A549 (cell line): ENCODE results near the gene STIMATE. TPM values are rescaled to one million over a fixed set of nuclear protein-coding genes. Genes with fewer than 3 reads are reported as not detected.

Experiments
- ATAC-seq, 2 experiments: fragments of 200-7000 bp in 1 of 2; fragments of >200 bp in 1 of 2; cut with Nextera tagmentation in 1 of 2; cut with Tn5 transposase in 1 of 2; 3 replicates each; pipeline versions ENCODE4 v1.8.0 to v1.9.1; 2018 to 2020; ENCODE audit warnings: mild to moderate bottlenecking in 1 of 2, moderate library complexity in 1 of 2
- CTCF ChIA-PET: fragments of 300-600 bp; sonication (Branson Sonifier 250); formaldehyde crosslinking; extraction: SDS; loops from one replicate; lab custom pipeline; 2021; ENCODE audit warnings: antibody characterized with exemption, inconsistent platforms; lab: Yijun Ruan, JAX
- POLR2A ChIA-PET: fragments of 350-600 bp; formaldehyde crosslinking; extraction: SDS; loops from one replicate; lab custom pipeline; 2021; ENCODE audit warnings: antibody characterized with exemption, inconsistent platforms; lab: Yijun Ruan, JAX
- DNase-seq, 2 experiments: peaks; one replicate each; pipeline versions ENCODE4 v3.0.0 to v3.0.0-alpha.2; 2011 to 2016; ENCODE audit warnings: low read depth in 1 of 2, low spot score in 1 of 2
- FAIRE-seq: peaks from 2 replicates; lab custom pipeline; 2011; peaks lifted over from hg19 to GRCh38; lab: Jason Lieb, UNC
- H3K27ac ChIP-seq, 2 experiments: fragments of >200 bp; sonication (Bioruptor Twin); formaldehyde crosslinking; 3 replicates each; pipeline ENCODE4 v1.5.1; 2016 to 2017
- H3K4me1 ChIP-seq: fragments of >200 bp; sonication (Bioruptor Twin); formaldehyde crosslinking; 3 replicates; pipeline ENCODE4 v1.6.1; 2016
- H3K4me2 ChIP-seq: fragments of >200 bp; sonication (Bioruptor Twin); formaldehyde crosslinking; 3 replicates; pipeline ENCODE4 v1.6.1; 2016
- H3K4me3 ChIP-seq: fragments of >200 bp; sonication (Bioruptor Twin); formaldehyde crosslinking; 3 replicates; pipeline ENCODE4 v1.5.1; 2016
- H3K9me3 ChIP-seq: fragments of >200 bp; sonication (Bioruptor Twin); formaldehyde crosslinking; 3 replicates; pipeline ENCODE4 v1.6.1; 2016
- CEBPB ChIP-seq, 2 experiments: fragments of >200 bp in 1 of 2; sonication (Bioruptor Twin) in 1 of 2; formaldehyde crosslinking in 1 of 2; IDR thresholded peaks; 2 replicates each; pipeline ENCODE4 v1.6.1; 2012 to 2016
- CHD4 ChIP-seq: fragments of 200-600 bp; sonication (generic); IDR thresholded peaks from 2 replicates; pipeline ENCODE4 v1.6.1; 2016; ENCODE audit warnings: antibody characterized with exemption, mild to moderate bottlenecking, borderline replicate concordance
- EHF ChIP-seq: fragments of 250-450 bp; sonication (Bioruptor Pico); IDR thresholded peaks from 2 replicates; pipeline ENCODE4 v1.5.0; 2020; ENCODE audit warnings: mild to moderate bottlenecking
- FOSB ChIP-seq: fragments of 250-450 bp; sonication (Bioruptor Pico); IDR thresholded peaks from 2 replicates; pipeline ENCODE4 v1.5.0; 2020; ENCODE audit warnings: mild to moderate bottlenecking, moderate library complexity
- HEYL ChIP-seq: fragments of 250-450 bp; sonication (Bioruptor Pico); IDR thresholded peaks from 2 replicates; pipeline ENCODE4 v1.8.0; 2021; ENCODE audit warnings: mild to moderate bottlenecking, moderate library complexity
- JUN ChIP-seq, 2 experiments: fragments of >200 bp; sonication (Bioruptor Twin); formaldehyde crosslinking; IDR thresholded peaks; 2 replicates in 1 of 2; 3 replicates in 1 of 2; pipeline ENCODE4 v1.6.1; 2016 to 2017
- KDM5A ChIP-seq: fragments of 200-600 bp; sonication (generic); IDR thresholded peaks from 2 replicates; pipeline ENCODE4 v1.6.1; 2016; ENCODE audit warnings: antibody characterized with exemption, mild to moderate bottlenecking
- MAZ ChIP-seq: fragments of 150-350 bp; IDR thresholded peaks from 2 replicates; pipeline ENCODE4 v1.6.1; 2014; ENCODE audit warnings: antibody characterized with exemption, low read depth, low read length, borderline replicate concordance
- MYC ChIP-seq: IDR thresholded peaks from 2 replicates; pipeline ENCODE4 v1.6.1; 2012; ENCODE audit warnings: mild to moderate bottlenecking, inconsistent platforms, low read length, improper control_type of control experiment, borderline replicate concordance
- POLR2A ChIP-seq: IDR thresholded peaks from 2 replicates; pipeline ENCODE4 v1.6.1; 2012; ENCODE audit warnings: mild to moderate bottlenecking, low read length
- RNF2 ChIP-seq: fragments of 200-600 bp; sonication (generic); IDR thresholded peaks from 2 replicates; pipeline ENCODE4 v1.6.1; 2016; ENCODE audit warnings: low read depth, mild to moderate bottlenecking, antibody characterized with exemption, moderate library complexity, borderline replicate concordance
- ZC3H11A ChIP-seq: fragments of 450-650 bp; IDR thresholded peaks from 2 replicates; pipeline ENCODE4 v1.6.1; 2014; ENCODE audit warnings: antibody characterized with exemption, mild to moderate bottlenecking
- ZNF302 ChIP-seq: fragments of 250-450 bp; sonication (Bioruptor Pico); IDR thresholded peaks from 2 replicates; pipeline ENCODE4 v1.9.0; 2021; ENCODE audit warnings: inconsistent platforms, mild to moderate bottlenecking, moderate library complexity
- WGBS: methylation state at CpG from one replicate; pipeline ENCODE4 v1.1.6; 2017; ENCODE audit errors: missing lambda C conversion rate; 5-methylcytosine and 5-hydroxymethylcytosine counted together
- polyA plus RNA-seq, 4 experiments: library from polyadenylated mRNA; depleted of rRNA in 3 of 4; stranded (reverse); fragments of >200 nt; fragmentation: RNase III in 1 of 4; extraction: RNeasy Plus Mini Kit Qiagen cat#74134 plus additional on column Dnase treatment in 1 of 4; gene quantifications; 2 replicates in 3 of 4; 3 replicates in 1 of 4; pipeline ENCODE4 v1.2.3, GENCODE V29; 2011 to 2017
- TF ChIP-seq, protein P1 (sequence below): fragments of 450-650 bp; IDR thresholded peaks from 2 replicates; pipeline ENCODE4 v1.6.1; 2014; ENCODE audit warnings: antibody characterized with exemption
- TF ChIP-seq, protein P2 (sequence below): IDR thresholded peaks from 2 replicates; pipeline ENCODE4 v1.6.1; 2012
- TF ChIP-seq, protein P3 (sequence below): fragments of >200 bp; sonication (Bioruptor Twin); formaldehyde crosslinking; IDR thresholded peaks from 3 replicates; pipeline ENCODE4 v1.6.1; 2016
- TF ChIP-seq, protein P4 (sequence below): fragments of 250-450 bp; sonication (Bioruptor Pico); IDR thresholded peaks from 2 replicates; pipeline ENCODE4 v1.5.0; 2021; ENCODE audit warnings: mild to moderate bottlenecking, moderate library complexity, borderline replicate concordance

STIMATE gene
- polyA plus RNA-seq, 2 of the 4 experiments (the other 2 are of a cell fraction): 5.2 to 5.5 TPM

DNA sequence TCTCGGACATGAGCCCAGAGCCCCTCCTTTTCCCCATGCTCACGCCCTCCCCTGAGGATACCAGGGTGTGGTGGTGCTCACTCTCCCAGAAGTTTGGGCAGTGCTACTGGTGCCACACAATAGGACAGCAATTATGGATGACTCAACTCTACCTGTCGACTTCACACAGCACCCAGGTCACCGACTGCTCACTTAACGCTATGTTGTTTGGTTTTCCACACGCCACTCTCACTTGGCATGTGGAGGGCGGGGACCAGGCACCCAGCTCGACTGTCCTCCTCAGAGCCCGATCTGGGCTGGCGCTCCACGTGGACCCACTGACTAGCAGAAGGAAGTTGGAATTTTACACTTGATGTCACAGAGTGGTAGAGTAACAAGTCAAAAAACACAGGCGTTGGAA lies 30.9 kb downstream of the STIMATE start:
- Histone ChIP-seq H3K4me1 (no peaks in the 10 kb centered on the region), H3K9me3 (no peaks in the 10 kb centered on the region), H3K4me2 (no peak overlapping the region), H3K4me3 (no peak overlapping the region), H3K27ac (no peak overlapping the region)
- no peak for ATAC-seq
- POLR2A ChIA-PET: no interaction called here
- DNase-seq: no peak
- WGBS: 89% methylated on average over 12 of the region's 12 CpGs
- no peak for TF ChIP-seq MYC
- no peak for TF ChIP-seq CHD4
- no peak for TF ChIP-seq FOSB
- TF ChIP-seq RNF2: no peak
- TF ChIP-seq, protein P1, sequence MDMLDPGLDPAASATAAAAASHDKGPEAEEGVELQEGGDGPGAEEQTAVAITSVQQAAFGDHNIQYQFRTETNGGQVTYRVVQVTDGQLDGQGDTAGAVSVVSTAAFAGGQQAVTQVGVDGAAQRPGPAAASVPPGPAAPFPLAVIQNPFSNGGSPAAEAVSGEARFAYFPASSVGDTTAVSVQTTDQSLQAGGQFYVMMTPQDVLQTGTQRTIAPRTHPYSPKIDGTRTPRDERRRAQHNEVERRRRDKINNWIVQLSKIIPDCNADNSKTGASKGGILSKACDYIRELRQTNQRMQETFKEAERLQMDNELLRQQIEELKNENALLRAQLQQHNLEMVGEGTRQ: no peak
- TF ChIP-seq, protein P2, sequence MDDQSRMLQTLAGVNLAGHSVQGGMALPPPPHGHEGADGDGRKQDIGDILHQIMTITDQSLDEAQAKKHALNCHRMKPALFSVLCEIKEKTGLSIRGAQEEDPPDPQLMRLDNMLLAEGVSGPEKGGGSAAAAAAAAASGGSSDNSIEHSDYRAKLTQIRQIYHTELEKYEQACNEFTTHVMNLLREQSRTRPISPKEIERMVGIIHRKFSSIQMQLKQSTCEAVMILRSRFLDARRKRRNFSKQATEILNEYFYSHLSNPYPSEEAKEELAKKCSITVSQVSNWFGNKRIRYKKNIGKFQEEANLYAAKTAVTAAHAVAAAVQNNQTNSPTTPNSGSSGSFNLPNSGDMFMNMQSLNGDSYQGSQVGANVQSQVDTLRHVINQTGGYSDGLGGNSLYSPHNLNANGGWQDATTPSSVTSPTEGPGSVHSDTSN: no peak
- no peak for TF ChIP-seq EHF (CRISPR knock-in tag)
- no peak for TF ChIP-seq POLR2A
- no peak for TF ChIP-seq HEYL (CRISPR knock-in tag)
- TF ChIP-seq, protein P3, sequence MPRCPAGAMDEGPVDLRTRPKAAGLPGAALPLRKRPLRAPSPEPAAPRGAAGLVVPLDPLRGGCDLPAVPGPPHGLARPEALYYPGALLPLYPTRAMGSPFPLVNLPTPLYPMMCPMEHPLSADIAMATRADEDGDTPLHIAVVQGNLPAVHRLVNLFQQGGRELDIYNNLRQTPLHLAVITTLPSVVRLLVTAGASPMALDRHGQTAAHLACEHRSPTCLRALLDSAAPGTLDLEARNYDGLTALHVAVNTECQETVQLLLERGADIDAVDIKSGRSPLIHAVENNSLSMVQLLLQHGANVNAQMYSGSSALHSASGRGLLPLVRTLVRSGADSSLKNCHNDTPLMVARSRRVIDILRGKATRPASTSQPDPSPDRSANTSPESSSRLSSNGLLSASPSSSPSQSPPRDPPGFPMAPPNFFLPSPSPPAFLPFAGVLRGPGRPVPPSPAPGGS: no peak
- TF ChIP-seq JUN (IDR thresholded peaks at IDR 0.05): no peak
- TF ChIP-seq, all 56 proteins: peak for 0
- CTCF ChIA-PET: no interaction called here
- no peak for FAIRE-seq

DNA sequence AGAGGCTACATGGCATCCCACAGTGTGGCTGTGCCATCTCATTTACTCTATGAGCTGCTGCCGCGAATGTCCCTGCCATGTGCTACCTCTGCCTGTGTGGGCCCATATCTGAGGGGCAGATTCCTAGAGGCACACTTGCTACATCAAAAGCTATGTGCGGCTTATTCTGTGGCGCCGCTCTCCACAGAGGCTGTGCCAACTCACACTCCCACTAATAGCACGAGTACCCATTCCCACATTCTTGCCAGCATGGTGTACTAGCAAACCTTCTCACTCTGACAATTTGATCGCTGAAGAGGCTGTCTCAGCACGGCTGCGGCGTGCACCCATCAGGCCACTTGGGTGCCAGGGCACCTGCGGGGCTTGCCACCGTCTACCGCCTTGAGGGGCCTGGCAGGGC lies 31.4 kb downstream of the STIMATE start:
- no peak for ATAC-seq
- FAIRE-seq: no peak
- H3K27ac ChIP-seq: no peak overlapping the region
- no peak for DNase-seq
- TF ChIP-seq RNF2: no peak
- no peak for TF ChIP-seq CEBPB (IDR thresholded peaks at IDR 0.05)
- TF ChIP-seq ZNF302 (CRISPR knock-in tag): no peak
- TF ChIP-seq JUN (IDR thresholded peaks at IDR 0.05): no peak
- TF ChIP-seq MAZ: no peak
- no peak for TF ChIP-seq HEYL (CRISPR knock-in tag)
- TF ChIP-seq, protein P4, sequence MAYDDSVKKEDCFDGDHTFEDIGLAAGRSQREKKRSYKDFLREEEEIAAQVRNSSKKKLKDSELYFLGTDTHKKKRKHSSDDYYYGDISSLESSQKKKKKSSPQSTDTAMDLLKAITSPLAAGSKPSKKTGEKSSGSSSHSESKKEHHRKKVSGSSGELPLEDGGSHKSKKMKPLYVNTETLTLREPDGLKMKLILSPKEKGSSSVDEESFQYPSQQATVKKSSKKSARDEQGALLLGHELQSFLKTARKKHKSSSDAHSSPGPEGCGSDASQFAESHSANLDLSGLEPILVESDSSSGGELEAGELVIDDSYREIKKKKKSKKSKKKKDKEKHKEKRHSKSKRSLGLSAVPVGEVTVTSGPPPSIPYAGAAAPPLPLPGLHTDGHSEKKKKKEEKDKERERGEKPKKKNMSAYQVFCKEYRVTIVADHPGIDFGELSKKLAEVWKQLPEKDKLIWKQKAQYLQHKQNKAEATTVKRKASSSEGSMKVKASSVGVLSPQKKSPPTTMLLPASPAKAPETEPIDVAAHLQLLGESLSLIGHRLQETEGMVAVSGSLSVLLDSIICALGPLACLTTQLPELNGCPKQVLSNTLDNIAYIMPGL (CRISPR knock-in tag): no peak
- no peak for TF ChIP-seq ZC3H11A
- TF ChIP-seq, all 56 proteins: peak for 0
- ChIA-PET CTCF (no interaction called here), POLR2A (no interaction called here)
- Histone ChIP-seq H3K4me2 (no peak overlapping the region), H3K4me3 (no peak overlapping the region), H3K4me1 (no peaks in the 10 kb centered on the region), H3K9me3 (no peaks in the 10 kb centered on the region)
- WGBS: 97% methylated on average over 11 of the region's 13 CpGs

DNA sequence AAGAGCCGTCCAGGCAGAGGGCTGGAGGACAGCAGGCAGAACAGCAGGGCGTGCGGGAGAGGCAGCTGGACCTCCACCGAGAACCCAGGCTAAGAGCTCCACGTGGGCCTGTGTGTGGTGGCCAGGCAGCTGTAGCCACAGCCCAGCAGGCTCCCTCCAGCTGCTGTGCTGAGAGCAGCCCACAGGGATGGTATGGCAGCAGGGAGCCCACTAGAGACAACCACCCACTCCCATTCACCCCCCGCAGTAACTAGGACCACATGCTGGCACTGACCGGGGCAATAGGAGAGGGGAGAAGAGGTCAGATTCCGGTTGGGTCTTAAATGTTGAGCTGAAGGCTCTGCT lies 37.0 kb downstream of the STIMATE start:
- WGBS: 79% methylated on average over 5 of the region's 8 CpGs
- Histone ChIP-seq H3K27ac (no peak overlapping the region), H3K9me3 (no peaks in the 10 kb centered on the region), H3K4me1 (no peaks in the 10 kb centered on the region), H3K4me3 (no peak overlapping the region), H3K4me2 (no peak overlapping the region)
- no peak for TF ChIP-seq KDM5A
- no peak for DNase-seq
- ChIA-PET CTCF (interaction anchor here (0.9 to 1.4 kb wide), 2 partner anchors 11 to 19 kb away, joined by 3 read pairs; no protein-coding TSS in a partner anchor), POLR2A (no interaction called here)
- ATAC-seq: no peak
- no peak for FAIRE-seq
